GM12878 (cell line): Measurements from ENCODE around the gene DIP2C.

Source experiments
- BCL11A ChIP-seq: IDR thresholded peaks from 2 replicates; pipeline ENCODE4 v1.6.1; 2011; ENCODE audit warnings: low read depth, low read length
- CHD1 ChIP-seq: IDR thresholded peaks from 2 replicates; pipeline ENCODE4 v1.6.1; 2012; ENCODE audit warnings: low read depth, low read length, improper control_type of control experiment
- DPF2 ChIP-seq: fragments of 450-650 bp; IDR thresholded peaks from 2 replicates; pipeline ENCODE4 v1.6.1; 2017; ENCODE audit warnings: mild to moderate bottlenecking
- EZH2 ChIP-seq: IDR thresholded peaks from 2 replicates; pipeline ENCODE4 v1.6.1; 2012; ENCODE audit warnings: low read depth, mild to moderate bottlenecking, control low read depth, inconsistent platforms, low read length, borderline replicate concordance; ENCODE audit not compliant: control insufficient read depth
- FOXK2 ChIP-seq: fragments of 450-650 bp; IDR thresholded peaks from 2 replicates; pipeline ENCODE4 v1.6.1; 2017; ENCODE audit warnings: mild to moderate bottlenecking, moderate library complexity
- PBX3 ChIP-seq: IDR thresholded peaks from 2 replicates; pipeline ENCODE4 v1.6.1; 2011; ENCODE audit warnings: mild to moderate bottlenecking, low read depth, low read length, moderate library complexity; ENCODE audit not compliant: insufficient replicate concordance
- RAD21 ChIP-seq: IDR thresholded peaks from 2 replicates; pipeline ENCODE4 v1.6.1; 2011; ENCODE audit warnings: mild to moderate bottlenecking, low read depth, low read length, moderate library complexity; ENCODE audit not compliant: insufficient read depth
- RFX5 ChIP-seq: IDR thresholded peaks from 2 replicates; pipeline ENCODE4 v1.6.1; 2011; ENCODE audit warnings: low read depth, low read length, improper control_type of control experiment
- ZNF384 ChIP-seq: IDR thresholded peaks from 2 replicates; pipeline ENCODE4 v1.6.1; 2012; ENCODE audit warnings: low read depth, mild to moderate bottlenecking, low read length, improper control_type of control experiment, borderline replicate concordance
- ZSCAN29 ChIP-seq: fragments of 450-650 bp; IDR thresholded peaks from 2 replicates; pipeline ENCODE4 v1.6.1; 2017; ENCODE audit warnings: mild to moderate bottlenecking, moderate library complexity
- TF ChIP-seq, protein P1 (sequence below), 3 experiments: IDR thresholded peaks in 2 of 3; conservative IDR thresholded peaks in 1 of 3; 2 replicates each; pipeline ENCODE4 v1.5.1; 2011; ENCODE audit warnings: low read depth in 3 of 3, low read length in 3 of 3, mild to moderate bottlenecking in 3 of 3, control low read depth in 2 of 3, moderate library complexity in 2 of 3, inconsistent platforms in 1 of 3, mixed read lengths in 1 of 3; ENCODE audit not compliant: control insufficient read depth in 2 of 3, insufficient read depth in 1 of 3; ENCODE audit errors: extremely low read depth in 1 of 3
- TF ChIP-seq, protein P2 (sequence below): IDR thresholded peaks from 2 replicates; pipeline ENCODE4 v1.6.1; 2012; ENCODE audit warnings: low read depth, low read length, improper control_type of control experiment

GRCh38 chr10:536371-536925 lies 153.0 kb downstream of the DIP2C start:
- TF ChIP-seq ZSCAN29 (no peak), RAD21 (no peak), FOXK2 (no peak), RFX5 (no peak), CHD1 (no peak), ZNF384 (no peak), EZH2 (no peak), PBX3 (no peak), BCL11A (no peak), DPF2 (no peak)
- TF ChIP-seq, protein P1, sequence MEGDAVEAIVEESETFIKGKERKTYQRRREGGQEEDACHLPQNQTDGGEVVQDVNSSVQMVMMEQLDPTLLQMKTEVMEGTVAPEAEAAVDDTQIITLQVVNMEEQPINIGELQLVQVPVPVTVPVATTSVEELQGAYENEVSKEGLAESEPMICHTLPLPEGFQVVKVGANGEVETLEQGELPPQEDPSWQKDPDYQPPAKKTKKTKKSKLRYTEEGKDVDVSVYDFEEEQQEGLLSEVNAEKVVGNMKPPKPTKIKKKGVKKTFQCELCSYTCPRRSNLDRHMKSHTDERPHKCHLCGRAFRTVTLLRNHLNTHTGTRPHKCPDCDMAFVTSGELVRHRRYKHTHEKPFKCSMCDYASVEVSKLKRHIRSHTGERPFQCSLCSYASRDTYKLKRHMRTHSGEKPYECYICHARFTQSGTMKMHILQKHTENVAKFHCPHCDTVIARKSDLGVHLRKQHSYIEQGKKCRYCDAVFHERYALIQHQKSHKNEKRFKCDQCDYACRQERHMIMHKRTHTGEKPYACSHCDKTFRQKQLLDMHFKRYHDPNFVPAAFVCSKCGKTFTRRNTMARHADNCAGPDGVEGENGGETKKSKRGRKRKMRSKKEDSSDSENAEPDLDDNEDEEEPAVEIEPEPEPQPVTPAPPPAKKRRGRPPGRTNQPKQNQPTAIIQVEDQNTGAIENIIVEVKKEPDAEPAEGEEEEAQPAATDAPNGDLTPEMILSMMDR (IDR thresholded peaks at IDR 0.05 in 2 of 3, conservative IDR thresholded peaks at IDR 0.05 in 1 of 3; ENCODE audit: control insufficient read depth in 2 of 3, extremely low read depth in 1 of 3, insufficient read depth in 1 of 3, low read depth in 3 of 3, low read length in 3 of 3): no peak
- TF ChIP-seq, protein P2, sequence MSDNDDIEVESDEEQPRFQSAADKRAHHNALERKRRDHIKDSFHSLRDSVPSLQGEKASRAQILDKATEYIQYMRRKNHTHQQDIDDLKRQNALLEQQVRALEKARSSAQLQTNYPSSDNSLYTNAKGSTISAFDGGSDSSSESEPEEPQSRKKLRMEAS: no peak
